ENCODE results near the gene TACC3.

GRCh38 chr4:1723131-1723801 is 1.9 kb downstream of the TACC3 start:
- TF ChIP-seq CTCF (IDR thresholded peaks at IDR 0.05) (no peak), POLR2A (IDR thresholded peaks at IDR 0.05) (no peak)
